Heart left ventricle (tissue), 13 donors: ENCODE measurements around the gene MAML1.

Experiments
- CTCF ChIP-seq, 12 donors: fragments of 200-600 bp; sonication (generic) in 4 of 12; IDR thresholded peaks; one replicate each; pipeline versions ENCODE4 v1.5.0 to v1.8.0; 2018 to 2022; ENCODE audit warnings: antibody characterized with exemption in 12 of 12, mild to moderate bottlenecking in 5 of 12
- POLR2A ChIP-seq, 2 donors: fragments of 450-650 bp; IDR thresholded peaks; one replicate each; pipeline ENCODE4 v1.6.1; 2017; ENCODE audit warnings: antibody characterized with exemption in 2 of 2, mild to moderate bottlenecking in 2 of 2, moderate library complexity in 2 of 2
- donor health status: ischemic (EF 13 %, LVEDD 7.1; RV severe dilation, severe dysfunction).
- donor health status: DM: no; HTN: yes; CAD: no.
- donor health status: DM: no; HTN: no; CAD: no.
- donor health status: ischemic (EF 25% LVEDD 6.9; RV normal size, moderate dysfunction).
- donor health status: ischemic (EF 25% LVEDD 5.7; RV mildly dilated, moderate dysfunction).
- donor health status: ischemic (EF 35%, LVEDD 5.7; RV mildly dilated, moderate dysfunction).
- donor health status: nonischemic (EF 11% LVEDD 7.7; RV severe dilation, severe dysfunction).
- donor health status: DM: yes; HTN: yes; CAD: no.
- donor health status: PGD.
- donor health status: ischemic (EF 29% LVEDD 5.4; RV normal size, mild dysfunction).
- donor health status: nonischemic (EF 23%, LVEDD 6.1; RV moderate dilation, normal function).

GRCh38 chr5:179769796-179770195 lies 37.2 kb downstream of the MAML1 start:
- TF ChIP-seq CTCF (IDR thresholded peaks at IDR 0.05): no peak
- no peak for TF ChIP-seq POLR2A (IDR thresholded peaks at IDR 0.05)
